Stimulated activated CD4-positive, alpha-beta T cell treated with anti-CD3 and anti-CD28 coated beads, TNF-alpha, amount 100 ng/mL, for 1 hour (primary cell): ENCODE measurements around the gene EPHB2.
"Not testable (repeated sequence)": the region's sequence is repeated elsewhere in the genome, so short reads cannot be mapped to it uniquely, and the experiment has no call there.

Experiments
- DNase-seq, 3 donors: peaks; one replicate each; pipeline ENCODE4 v3.0.0-alpha.2; 2020; ENCODE audit warnings: low read depth in 3 of 3, low spot score in 1 of 3

Gene EPHB2

DNA sequence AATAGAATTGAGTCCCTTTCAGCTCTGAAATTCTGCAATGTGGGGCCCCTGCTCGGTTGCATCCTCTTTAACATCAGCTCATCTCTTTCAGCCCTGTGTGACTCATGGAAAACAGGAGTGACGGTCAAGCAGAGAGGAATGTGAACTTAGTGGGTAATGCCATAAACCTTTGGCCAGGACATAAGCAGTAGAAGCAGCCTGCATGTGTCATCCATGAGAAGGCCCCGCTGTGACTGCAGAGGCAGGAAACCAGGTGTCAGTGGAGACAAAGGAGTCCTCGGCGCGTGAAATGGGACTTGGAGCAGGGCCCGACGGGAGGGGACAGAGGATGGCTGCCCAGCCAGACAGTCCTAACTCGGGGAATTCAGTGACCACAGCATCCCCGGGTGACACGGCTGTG is 21.1 kb upstream of the EPHB2 start:
- DNase-seq: no peak

DNA sequence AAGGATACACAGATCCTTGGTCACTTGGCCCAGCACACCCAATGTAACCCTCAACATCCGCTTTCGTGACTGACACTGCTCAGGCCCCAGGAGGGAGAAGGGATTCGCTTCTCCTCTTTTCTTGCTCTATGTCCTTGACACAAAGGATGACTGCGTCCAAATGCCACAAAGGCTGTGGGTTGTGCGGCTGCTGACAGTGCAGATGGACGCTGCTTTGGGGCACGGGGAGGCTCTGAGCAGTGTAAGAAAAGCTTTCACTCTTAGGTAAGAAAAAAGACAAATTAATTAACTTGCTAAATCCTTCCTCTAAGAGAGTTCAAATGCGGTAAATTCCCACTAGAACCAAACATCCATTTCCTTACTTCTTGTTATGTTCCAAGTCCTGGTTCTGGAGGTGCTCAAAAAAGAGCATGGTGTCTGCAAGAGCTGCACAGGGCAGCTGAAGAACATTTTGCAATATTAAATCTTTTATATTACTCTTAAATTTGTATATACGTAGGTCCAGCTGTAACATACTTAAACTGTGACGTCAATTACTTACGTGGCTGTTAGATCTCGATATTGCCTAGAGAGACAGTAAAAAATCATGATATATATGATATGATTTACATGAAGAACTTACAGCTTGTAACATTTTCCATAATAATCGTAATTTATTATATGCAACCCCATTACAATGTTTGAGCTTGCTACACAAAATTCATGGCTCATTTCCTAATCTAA is 19.4 kb upstream of the EPHB2 start:
- DNase-seq: no peak

DNA sequence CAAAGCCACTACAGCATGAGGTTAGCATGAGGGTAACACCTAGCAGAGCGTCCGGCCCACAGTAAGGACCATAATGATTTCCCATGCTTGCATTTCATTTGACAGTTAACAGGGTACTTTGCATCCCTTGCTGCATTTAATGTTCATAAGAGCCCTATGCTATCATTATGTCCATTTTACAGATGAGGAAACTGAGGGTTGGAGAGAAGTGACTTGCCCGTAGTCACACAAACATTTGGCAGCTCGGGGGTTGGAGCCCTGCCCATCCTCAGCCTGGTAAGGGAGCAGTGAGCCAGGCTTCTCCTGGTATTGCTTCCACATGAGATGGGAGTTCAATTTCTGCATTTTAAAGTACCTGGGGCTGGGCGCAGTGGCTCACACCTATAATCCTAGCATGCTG is 16.5 kb upstream of the EPHB2 start:
- DNase-seq: no peak

DNA sequence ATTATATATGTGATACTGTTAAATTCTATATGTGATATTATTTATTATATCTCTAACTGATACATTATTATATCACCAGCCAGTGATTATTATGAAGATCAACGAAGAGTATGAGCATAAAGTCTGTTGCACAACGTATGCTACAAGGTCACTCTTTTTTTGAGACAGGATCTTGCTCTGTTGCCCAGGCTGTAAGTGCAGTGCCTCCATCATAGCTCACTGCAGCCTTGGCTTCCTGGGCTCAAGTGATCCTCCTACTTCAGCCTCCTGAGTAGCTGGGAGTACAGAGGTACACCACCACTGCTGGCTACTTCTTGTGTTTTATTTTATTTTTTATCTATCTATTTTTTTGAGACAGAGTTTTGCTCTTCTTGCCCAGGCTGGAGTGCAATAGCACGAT is 14.0 kb upstream of the EPHB2 start:
- no peak for DNase-seq

DNA sequence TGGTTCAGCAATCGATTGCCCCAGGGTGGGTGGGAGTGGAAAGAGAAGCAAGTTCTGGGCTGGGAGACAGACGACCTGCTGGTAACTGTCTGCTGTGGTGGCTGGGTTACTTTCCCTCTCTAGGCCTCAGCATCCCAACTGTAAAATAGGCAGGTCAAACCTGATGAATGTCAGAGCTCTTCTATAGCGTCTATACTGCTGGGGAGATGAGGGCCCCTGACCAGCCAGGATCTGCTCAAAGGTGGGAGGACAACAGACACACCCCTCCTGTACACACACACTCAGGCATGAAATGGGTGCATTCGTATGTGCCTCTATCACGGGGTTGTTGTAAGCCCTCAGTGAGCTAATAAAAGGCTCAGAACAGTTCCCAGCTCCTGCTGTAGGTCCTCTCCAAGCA is 12.7 kb upstream of the EPHB2 start:
- DNase-seq: no peak

DNA sequence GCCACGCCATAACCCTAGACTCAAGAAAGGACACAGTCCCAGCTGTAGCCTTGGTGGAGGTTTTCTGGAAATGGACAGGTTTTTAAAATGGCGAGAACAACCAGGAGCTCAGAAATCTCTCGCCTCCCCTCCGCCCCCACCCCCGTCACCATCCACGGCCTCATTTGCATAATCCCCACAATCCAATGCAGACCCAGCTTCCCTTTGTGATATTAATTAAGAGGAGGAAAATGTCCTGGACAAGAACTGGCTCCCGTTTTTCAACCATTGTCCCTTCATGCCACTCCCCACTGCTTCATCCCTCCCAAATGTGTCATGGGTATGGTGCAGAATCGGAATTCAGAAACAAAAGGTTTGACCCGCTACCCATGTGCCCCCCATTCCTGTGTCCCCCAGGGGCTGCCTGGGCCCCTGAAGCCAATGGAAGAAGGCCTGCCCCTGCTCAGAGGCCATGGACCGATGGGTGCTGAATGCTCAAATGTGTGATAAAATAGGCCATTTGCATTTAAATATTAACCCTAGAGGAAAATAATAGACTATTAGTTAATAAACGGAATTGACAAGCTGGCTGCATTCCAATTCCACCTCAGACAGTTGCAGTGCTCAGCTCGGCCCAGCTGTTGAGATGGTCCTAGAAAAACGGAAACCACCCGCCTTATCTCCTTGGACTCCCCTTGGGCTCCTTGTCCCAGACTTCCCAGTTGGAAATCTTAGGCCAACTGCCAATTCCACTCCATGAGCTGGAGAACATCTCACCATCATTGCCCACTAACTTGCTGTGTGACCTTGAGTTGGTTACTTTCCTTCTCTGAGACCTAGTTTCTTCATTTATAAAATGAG is 10.7 kb upstream of the EPHB2 start:
- no peak for DNase-seq

DNA sequence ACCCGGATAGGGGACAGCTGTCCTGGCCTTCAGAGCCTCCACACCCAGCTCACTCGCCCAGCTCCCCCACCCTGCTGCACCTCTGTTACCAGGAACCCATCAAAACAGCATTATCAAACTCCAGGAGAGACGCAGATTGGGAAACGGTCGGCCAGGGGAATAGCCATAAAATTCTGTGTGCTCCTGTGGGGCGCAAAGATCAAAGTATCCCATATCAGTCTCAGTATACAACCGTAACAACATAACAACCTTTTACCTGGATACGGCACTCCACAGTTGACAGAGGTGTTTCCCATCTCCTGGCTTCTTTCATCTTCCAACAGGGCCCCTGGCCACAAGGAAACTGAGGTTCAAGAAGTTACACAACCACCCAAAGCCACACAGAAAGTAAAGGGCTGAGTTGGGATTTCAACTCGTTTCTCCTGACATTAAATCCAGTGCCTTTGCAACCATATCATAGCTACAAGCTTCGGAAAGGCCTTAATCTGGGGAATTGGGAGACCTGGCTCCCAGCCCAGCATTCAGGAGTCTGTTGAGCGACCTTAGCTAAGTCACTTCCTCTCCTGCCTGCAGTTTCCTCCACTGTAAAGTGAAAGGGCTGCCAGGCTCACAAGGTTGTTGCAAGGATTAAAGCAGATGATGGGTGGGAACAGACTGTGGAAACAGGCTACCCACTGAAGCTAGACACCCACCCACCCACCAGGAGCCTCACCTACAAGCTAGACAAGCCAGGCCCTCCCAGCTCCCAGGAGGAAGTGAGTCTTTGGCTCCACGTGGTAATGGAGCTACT is 8.1 kb upstream of the EPHB2 start:
- no peak for DNase-seq

DNA sequence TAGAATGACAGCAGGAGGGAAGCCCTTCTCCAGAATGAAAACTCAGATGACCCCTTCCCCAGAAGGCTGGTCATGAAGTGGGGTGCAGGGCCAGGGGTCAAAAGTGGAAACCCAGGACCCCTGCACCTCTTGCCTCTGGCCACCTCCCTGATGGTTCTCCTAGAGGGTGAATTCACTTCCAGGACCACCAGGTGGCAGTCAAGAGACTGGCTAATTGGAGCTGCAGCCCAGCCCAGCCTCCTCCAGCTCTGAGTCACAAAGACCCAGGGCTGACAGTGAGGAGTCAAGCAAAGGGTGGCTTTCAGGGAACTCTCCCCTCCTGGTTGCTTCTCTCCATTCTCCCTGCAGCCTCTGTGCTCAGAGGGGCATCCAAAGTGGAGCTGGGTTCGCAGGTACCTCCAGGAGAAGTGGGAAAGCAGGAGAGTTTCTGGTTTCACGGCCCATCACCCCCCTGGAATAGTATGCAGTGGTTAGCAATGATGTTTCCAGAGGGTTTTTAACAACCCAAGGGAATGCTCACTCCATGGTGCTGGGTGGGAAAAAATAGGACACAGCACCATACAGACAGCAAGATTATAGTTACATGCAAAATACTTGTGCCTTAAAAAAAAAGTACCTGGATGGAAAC is 6.1 kb upstream of the EPHB2 start:
- DNase-seq: peak; percentile 35 to 56 (median 37)

DNA sequence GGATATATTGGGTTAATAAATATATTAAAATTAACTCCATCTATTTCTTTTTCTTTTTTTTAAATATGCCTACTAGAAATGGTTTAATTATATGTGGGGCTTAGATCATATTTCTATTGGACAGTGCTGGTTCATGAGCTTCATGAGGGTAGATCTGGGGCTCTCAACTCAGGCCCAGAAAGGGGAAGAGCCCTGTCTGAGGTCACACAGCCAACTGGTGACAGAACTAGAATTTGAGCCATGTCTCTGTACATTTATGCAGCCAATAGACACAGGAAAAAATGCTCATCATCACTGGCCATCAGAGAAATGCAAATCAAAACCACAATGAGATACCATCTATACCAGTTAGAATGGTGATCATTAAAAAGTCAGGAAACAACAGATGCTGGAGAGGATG is 5.1 kb upstream of the EPHB2 start:
- DNase-seq: no peak

DNA sequence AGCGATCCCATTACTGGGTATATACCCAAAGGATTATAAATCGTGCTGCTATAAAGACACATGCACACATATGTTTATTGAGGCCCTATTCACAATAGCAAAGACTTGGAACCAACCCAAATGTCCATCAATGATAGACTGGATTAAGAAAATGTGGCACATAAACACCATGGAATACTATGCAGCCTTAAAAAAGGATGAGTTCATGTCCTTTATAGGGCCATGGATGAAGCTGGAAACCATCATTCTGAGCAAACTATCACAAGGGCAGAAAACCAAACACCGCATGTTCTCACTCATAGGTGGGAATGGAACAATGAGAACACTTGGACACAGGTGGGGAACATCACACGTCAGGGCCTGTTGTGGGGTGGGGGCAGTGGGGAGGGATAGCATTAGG is 4.5 kb upstream of the EPHB2 start:
- DNase-seq: not testable (repeated sequence)

DNA sequence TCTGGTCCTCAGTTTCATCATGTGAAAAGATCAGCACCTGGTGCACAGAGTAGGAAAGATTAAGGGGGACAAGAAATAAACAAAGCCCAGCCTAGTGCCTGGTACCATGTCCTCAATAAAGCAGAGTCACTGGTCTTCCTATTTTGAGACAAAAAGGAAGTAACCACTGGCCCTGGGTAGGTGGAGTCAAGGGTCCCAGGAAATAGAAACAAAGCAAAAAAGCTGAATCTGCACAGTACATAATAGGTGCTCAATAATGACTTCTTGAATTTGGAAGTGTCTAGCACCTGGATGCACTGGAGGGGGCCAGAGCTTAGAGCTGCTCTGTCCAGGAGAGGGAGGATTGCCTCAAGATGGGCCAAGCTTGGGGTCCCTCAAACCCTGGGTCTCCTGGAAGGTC is 1.9 kb upstream of the EPHB2 start:
- no peak for DNase-seq

DNA sequence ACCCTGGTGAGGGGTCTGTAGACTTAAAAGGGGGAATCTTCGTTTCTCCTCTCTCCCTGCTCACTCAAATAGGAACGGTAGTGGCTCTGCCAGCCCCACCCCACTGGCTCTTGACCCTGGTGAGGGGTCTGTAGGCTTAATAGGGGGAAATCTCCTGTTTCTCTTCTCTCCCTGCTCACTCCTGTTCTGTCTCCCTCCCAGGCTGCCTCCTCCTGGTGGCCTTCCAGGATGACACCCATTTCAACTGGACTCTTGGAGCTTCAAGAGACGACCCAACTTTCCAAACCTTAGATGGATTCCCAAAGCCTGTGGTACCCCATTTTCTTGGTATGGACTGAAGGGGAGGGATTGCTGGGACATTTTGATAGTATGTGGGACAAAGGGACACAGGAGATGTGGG is 1.4 kb upstream of the EPHB2 start:
- no peak for DNase-seq

DNA sequence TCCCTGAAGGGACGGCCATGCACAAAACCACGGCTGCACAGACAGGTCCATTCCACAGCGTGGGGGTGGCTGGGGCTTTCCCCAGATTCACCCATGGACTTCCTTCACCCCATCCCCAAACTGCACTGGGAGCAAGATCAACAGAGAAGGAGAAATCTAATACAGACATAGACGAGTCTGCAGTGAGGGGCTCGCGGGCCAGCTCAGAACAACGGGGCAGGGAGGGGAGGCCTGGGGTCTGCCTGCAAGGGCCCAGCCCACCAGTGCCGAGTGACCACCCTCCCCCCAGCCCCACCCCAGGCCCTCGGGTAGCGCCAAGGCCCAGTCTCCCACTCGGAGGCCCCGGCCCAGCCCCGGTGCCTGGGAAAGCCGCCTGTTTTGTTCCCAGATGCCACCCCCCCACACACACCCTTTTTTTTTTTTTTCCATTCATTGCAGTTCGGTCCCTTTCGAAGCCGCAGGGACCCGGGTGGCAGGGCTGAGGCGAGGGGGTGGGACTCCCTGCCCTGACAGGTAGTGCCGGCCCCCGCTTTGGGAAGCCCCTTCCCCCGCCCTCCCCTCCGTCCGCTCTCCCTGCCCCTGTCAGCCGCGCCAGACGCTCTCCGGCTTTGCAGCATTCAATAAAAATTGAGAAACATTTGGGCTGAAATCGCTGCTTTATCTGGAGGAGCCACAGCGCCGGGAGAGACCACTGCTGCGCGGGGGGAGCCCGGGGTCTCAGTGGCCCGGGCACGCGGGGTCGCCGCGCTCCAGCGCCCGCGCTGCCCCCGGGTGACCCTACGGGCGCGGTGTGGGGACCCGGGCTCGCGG is 543 bp upstream of the EPHB2 start:
- DNase-seq: peak in 1 of 3 donors; percentile 20

DNA sequence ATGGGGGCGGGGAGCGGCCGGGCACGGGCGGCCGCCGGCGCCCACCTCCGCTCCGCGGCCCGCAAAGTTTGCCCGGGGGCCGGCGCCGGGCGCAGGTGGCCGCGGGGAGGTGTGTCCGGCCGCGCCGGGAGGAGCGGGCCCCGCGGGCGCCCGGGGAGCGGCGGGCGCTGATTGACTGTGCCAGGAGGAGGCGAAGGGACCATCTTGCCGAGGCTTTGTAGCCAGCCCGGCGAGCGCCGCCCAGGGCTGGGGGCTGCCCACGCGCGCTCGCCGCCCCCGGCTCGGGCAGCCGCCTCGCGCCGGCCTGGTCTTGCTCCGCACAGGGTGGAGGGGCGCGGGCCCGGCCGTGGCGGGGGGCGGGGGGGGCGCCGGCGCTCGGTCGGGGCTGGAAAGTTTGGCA is 432 bp downstream of the EPHB2 start:
- DNase-seq: no peak

DNA sequence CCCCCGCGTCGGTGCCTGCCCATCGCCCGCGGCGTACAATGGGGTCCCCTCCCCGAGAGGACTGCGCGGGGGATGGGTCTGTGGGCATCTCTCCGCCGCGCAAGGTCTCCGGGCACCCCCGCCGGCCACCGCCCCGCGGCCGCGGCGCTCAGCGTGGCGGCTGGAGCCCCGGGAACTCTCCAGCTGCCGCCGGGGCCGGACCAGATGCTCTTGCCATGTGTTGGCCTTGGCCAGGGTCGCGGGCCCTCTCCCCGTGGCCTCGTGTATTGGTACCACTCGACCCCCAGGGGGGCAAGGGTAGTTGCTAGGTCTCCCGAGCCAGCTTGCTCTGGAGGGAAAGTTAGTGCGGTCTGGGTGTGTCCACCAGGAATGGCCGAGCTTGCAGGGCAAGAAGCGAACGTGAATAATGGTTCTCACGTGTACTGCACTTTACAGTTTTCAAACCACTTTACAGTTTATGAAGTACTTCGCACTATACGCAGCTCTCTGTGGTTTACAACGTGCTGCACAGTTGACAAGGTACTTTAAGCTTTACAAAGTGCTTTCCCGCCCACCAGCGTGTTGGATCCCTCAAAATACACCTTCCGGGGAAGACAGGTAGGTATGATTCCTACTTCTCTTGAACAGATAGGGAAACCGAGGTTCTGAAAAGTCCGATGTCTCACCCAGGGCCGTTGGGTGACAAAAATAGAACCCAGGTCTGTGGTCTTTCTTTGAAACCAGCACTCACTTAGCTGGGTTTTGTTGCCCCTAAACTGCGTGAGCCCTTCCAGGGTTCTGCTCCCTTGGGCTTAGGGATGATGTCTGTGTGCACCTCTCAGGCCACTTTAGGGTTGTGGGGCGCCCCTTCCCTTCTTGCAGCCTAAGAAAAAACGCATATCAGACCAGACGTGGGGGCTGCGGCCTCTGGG is 1.2 kb downstream of the EPHB2 start:
- DNase-seq: no peak

DNA sequence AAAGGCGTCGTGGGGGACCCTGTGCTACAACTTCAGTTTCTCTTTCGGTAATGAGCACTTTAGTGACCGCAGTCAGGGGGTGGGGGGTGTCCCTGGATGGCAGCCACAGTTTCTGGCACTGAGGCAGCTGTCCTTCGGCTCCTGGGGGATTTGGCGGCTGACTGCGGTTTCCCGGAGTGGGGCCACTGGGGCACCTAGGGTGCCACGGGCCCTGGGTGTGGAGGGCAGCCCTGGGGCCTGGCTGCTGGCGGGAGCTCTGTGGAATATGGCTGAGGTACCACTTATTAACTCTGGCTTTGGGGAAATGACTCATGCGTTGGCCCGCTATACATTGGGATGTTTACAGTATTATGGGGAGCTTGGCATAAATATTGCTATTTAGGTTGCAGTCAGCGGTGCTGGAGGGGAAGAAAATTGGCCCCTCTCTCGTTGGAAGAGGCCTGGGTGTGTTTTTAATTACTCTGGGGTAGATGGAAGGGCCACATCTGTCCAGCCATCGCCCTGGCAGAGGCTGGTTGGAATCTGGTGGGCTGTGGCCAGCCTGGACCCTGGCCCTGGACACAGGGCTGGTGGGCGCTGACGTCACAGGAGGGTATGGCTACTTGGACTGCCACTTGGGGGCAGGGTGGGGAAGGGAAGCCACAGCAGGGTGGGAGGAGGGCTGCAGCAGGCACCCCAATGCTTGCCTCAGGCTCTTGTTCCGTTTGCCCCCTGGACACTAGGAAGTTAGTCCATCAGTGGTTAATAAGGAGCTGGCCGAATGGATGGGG is 2.0 kb downstream of the EPHB2 start:
- no peak for DNase-seq

DNA sequence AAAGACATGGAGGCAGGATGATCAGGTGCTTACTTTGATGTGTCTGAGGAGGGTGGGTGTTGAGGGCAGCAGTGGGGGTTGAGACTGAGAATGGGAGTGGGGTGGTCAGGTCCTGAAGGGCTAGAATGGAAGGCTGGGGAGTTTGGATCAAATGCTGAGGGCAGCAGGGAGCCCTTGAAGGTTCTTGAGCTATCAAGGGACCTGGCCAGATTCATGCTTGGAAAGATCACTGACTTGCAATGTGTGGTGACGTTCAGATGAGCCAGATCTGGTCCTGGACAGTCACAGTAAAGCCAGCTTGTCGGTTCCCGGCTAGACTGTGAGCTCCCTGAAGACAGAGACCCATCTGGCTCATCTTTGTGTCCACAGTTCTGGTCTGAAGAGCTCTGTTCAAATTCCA is 3.8 kb downstream of the EPHB2 start:
- no peak for DNase-seq

DNA sequence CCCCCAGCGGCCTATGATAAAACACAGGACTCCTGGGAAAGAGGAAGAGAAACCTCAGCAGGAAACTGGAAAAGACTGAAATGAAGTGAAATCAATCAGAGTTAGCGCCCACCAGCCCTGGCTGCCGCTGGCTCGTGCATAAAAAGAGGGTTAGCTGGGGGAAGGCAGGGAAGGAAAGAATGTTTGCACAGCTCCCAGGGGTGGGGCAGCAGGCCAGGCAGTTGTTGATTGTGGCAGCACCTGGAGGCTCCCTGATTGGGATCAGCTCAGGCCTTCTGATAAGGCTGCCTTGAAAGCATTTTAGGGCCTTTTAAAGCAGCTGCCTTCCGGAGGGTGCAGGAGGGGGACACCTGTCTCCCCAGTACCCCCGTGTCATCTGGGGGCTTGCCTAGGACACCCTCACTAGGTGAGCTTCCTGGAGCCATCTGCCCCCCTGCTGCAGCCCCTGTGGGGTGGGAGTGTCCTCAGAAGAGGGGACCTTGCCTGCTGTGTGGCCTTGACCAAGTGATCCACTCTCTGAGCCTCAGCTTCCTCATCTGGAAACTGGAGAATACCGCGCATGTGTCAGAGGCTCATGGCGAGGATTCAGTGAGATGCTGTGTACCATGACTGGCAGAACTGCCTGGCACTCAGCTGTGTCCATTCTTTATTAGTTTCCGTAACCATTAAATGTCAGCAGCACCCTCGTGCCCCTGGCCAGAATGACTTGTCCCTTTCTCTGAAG is 6.6 kb downstream of the EPHB2 start:
- no peak for DNase-seq
